GM23338 (cell line): ENCODE results near the gene NDUFS6. TPM values are rescaled to one million over a fixed set of nuclear protein-coding genes. Genes with fewer than 3 reads are reported as not detected.

Experiments used
- ATAC-seq: fragments of 200-7000 bp; cut with Tn5 transposase; 3 replicates; pipeline ENCODE4 v1.9.1; 2020
- DNase-seq: peaks from one replicate; pipeline ENCODE4 v3.0.0-alpha.2; 2015; ENCODE audit warnings: low spot score
- H2AFZ ChIP-seq: fragments of 200-600 bp; sonication (generic); 2 replicates; pipeline ENCODE4 v1.8.0; 2016; ENCODE audit warnings: antibody characterized with exemption, mild to moderate bottlenecking, moderate library complexity
- H3F3A ChIP-seq: fragments of 200-600 bp; sonication (generic); replicated peaks from 2 replicates; pipeline ENCODE4 v1.8.0; 2017; ENCODE audit warnings: antibody characterized with exemption, mixed run types, low read depth
- H3K27ac ChIP-seq: fragments of 200-600 bp; sonication (generic); 2 replicates; pipeline ENCODE4 v1.6.1; 2016; ENCODE audit warnings: low read depth
- H3K27me3 ChIP-seq: fragments of 200-600 bp; sonication (generic); 2 replicates; pipeline ENCODE4 v1.8.0; 2016; ENCODE audit warnings: mild to moderate bottlenecking, mixed run types, moderate library complexity; ENCODE audit not compliant: insufficient read depth
- H3K36me3 ChIP-seq: fragments of 200-600 bp; sonication (generic); 2 replicates; pipeline ENCODE4 v1.8.0; 2016; ENCODE audit warnings: mild to moderate bottlenecking; ENCODE audit not compliant: insufficient read depth
- H3K4me1 ChIP-seq: fragments of 200-600 bp; sonication (generic); 2 replicates; pipeline ENCODE4 v1.8.0; 2016; ENCODE audit warnings: mild to moderate bottlenecking, moderate library complexity; ENCODE audit not compliant: insufficient read depth
- H3K4me2 ChIP-seq: fragments of 200-600 bp; sonication (generic); 2 replicates; pipeline ENCODE4 v1.7.1; 2017; ENCODE audit warnings: mixed run types
- H3K4me3 ChIP-seq: fragments of 200-600 bp; sonication (generic); 2 replicates; pipeline ENCODE4 v1.6.1; 2016; ENCODE audit warnings: mixed run types
- H3K79me2 ChIP-seq: fragments of 200-600 bp; sonication (generic); replicated peaks from 2 replicates; pipeline ENCODE4 v1.8.0; 2017; ENCODE audit warnings: mild to moderate bottlenecking; ENCODE audit not compliant: insufficient read depth
- H3K9me2 ChIP-seq: fragments of 200-600 bp; sonication (generic); 2 replicates; pipeline ENCODE4 v1.8.0; 2017; ENCODE audit not compliant: insufficient read depth
- H4K20me1 ChIP-seq: fragments of 200-600 bp; sonication (generic); replicated peaks from 2 replicates; pipeline ENCODE4 v1.8.0; 2017; ENCODE audit warnings: mild to moderate bottlenecking; ENCODE audit not compliant: insufficient read depth
- H3K27ac Mint-ChIP-seq: 2 replicates; pipeline ENCODE4 v1.8.0; 2020; ENCODE audit warnings: inconsistent platforms, mild to moderate bottlenecking, moderate library complexity, mixed read lengths
- H3K27me3 Mint-ChIP-seq: 3 replicates; pipeline ENCODE4 v1.8.0; 2022; ENCODE audit warnings: low read depth, mild to moderate bottlenecking, moderate library complexity, mixed read lengths, inconsistent platforms; ENCODE audit not compliant: insufficient read depth, poor library complexity
- H3K36me3 Mint-ChIP-seq: 3 replicates; pipeline ENCODE4 v1.8.0; 2021; ENCODE audit warnings: low read depth, mild to moderate bottlenecking, inconsistent platforms, moderate library complexity, mixed read lengths
- H3K4me1 Mint-ChIP-seq: 3 replicates; pipeline ENCODE4 v1.8.0; 2020; ENCODE audit warnings: mild to moderate bottlenecking, inconsistent platforms, mixed read lengths
- H3K4me3 Mint-ChIP-seq: 3 replicates; pipeline ENCODE4 v1.8.0; 2021; ENCODE audit warnings: moderate library complexity, mild to moderate bottlenecking, inconsistent platforms, mixed read lengths
- H3K9me3 Mint-ChIP-seq: 3 replicates; pipeline ENCODE4 v1.8.0; 2020; ENCODE audit warnings: moderate library complexity, mild to moderate bottlenecking, inconsistent platforms, mixed read lengths
- CREB1 ChIP-seq: fragments of 250-450 bp; sonication (Bioruptor Pico); IDR thresholded peaks from 2 replicates; pipeline ENCODE4 v1.5.0; 2020; ENCODE audit warnings: low read depth, mild to moderate bottlenecking, moderate library complexity
- CTCF ChIP-seq, 2 experiments: fragments of 200-600 bp in 1 of 2; sonication (generic) in 1 of 2; conservative IDR thresholded peaks; 2 replicates each; pipeline versions ENCODE4 v1.5.1 to v1.6.1; 2016 to 2017; ENCODE audit warnings: antibody characterized with exemption in 2 of 2, low read depth in 2 of 2, mild to moderate bottlenecking in 2 of 2, moderate library complexity in 1 of 2
- EZH2 ChIP-seq: fragments of 200-600 bp; sonication (generic); IDR thresholded peaks from one replicate; pipeline ENCODE4 v1.8.0; 2017; ENCODE audit warnings: antibody characterized with exemption, mild to moderate bottlenecking, low read depth; ENCODE audit not compliant: unreplicated experiment
- EZH2phosphoT487 ChIP-seq: fragments of 200-600 bp; sonication (generic); IDR thresholded peaks from one replicate; pipeline ENCODE4 v1.8.1; 2018; ENCODE audit warnings: antibody characterized with exemption; ENCODE audit not compliant: unreplicated experiment
- JUNB ChIP-seq: IDR thresholded peaks from one replicate; pipeline ENCODE4 v1.6.1; 2016; ENCODE audit warnings: antibody characterized with exemption; ENCODE audit not compliant: unreplicated experiment
- NANOG ChIP-seq: IDR thresholded peaks from 2 replicates; pipeline ENCODE4 v1.6.1; 2016; ENCODE audit warnings: antibody characterized with exemption, borderline replicate concordance
- POLR2AphosphoS5 ChIP-seq: IDR thresholded peaks from 2 replicates; pipeline ENCODE4 v1.6.1; 2016; ENCODE audit warnings: antibody characterized with exemption, low read depth
- ZNF114 ChIP-seq: fragments of 250-450 bp; sonication (Bioruptor Pico); IDR thresholded peaks from 2 replicates; pipeline ENCODE4 v1.5.0; 2020; ENCODE audit warnings: mild to moderate bottlenecking, moderate library complexity
- ZNF331 ChIP-seq: fragments of 250-450 bp; sonication (Bioruptor Pico); IDR thresholded peaks from 2 replicates; pipeline ENCODE4 v1.5.0; 2020; ENCODE audit warnings: low read depth, mild to moderate bottlenecking, moderate library complexity
- polyA plus RNA-seq: library from polyadenylated mRNA; unstranded; fragments of >200 nt; fragmentation: Nextera tagmentation; extraction: Ambion mirVana; gene quantifications from 2 replicates; pipeline ENCODE4 v1.2.1, GENCODE V29; 2016
- total RNA-seq: library from RNA; depleted of rRNA; stranded (reverse); fragments of >200 nt; shearing (Covaris generic); gene quantifications from 2 replicates; pipeline ENCODE4 v1.2.3, GENCODE V29; 2014
- TF ChIP-seq, protein P1 (sequence below): IDR thresholded peaks from 2 replicates; pipeline ENCODE4 v1.6.1; 2016; ENCODE audit warnings: antibody characterized with exemption
- TF ChIP-seq, protein P2 (sequence below): fragments of 250-450 bp; sonication (Bioruptor Pico); IDR thresholded peaks from 2 replicates; pipeline ENCODE4 v1.5.0; 2020; ENCODE audit warnings: mild to moderate bottlenecking, moderate library complexity

Gene NDUFS6
- total and polyA plus RNA-seq, 2 experiments from 2014 or later: 94.8 to 289 TPM

DNA sequence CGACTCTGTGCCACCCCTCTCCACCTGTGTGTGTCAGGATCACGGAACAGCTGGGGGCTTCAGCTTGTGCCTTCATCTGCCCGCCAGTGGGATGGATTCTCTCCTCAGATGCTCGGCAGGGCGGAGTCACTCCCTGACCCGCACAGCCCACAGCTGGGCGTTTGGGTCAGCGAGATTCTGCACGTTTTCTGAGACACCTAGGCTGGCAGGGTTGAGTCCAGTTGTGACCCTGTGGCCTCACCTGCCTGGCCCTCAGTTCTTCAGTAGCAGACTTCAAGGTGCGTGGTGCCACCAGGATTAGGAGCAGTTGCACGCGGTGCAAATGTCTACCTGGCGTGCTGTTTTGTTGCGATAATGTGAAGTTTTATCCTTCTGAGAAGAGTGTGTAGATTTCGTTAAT, 5.0 kb downstream of the NDUFS6 start:
- peaks cover 97% of the 10 kb centered on the region for H3K79me2 ChIP-seq
- H3K27ac Mint-ChIP-seq: no peak overlapping the region

DNA sequence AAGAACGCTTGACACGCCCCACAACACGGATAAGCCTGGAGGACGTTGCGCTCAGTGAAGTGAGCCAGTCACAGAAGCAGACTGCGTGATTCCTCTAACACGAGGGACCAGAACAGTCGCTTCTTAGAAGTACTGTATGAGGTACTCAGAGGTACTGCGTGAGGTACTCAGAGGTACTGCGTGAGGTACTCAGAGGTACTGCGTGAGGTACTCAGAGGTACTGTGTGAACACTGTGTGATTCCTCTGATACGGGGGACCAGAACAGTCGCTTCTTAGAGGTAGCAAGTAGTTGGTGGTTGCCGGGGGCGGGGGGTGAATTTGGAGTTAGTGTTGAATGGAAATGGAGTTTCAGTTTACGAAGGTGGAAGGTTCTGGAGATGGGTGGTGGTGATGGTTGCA, 5.8 kb downstream of the NDUFS6 start:
- no peak overlapping the region for H3K4me2 ChIP-seq
- Mint-ChIP-seq H3K4me1 (peaks cover 15% of the 10 kb centered on the region), H3K4me3 (no peak overlapping the region), H3K9me3 (no peaks in the 10 kb centered on the region; the same call in 2 of the 3 replicates), H3K27me3 (peaks cover 2% of the 10 kb centered on the region), H3K36me3 (peaks cover 94% of the 10 kb centered on the region), H3K27ac (peak overlapping the region; percentile 86)
- DNase-seq (no peak), ATAC-seq (no peak)
- no peak overlapping the region for H2AFZ ChIP-seq
- H3K79me2 ChIP-seq: peaks cover 100% of the 10 kb centered on the region
- H3F3A ChIP-seq: no peaks in the 10 kb centered on the region
- H3K4me1 ChIP-seq: peaks cover 6% of the 10 kb centered on the region
- H3K27ac ChIP-seq: no peak overlapping the region
- H4K20me1 ChIP-seq: peaks cover 49% of the 10 kb centered on the region
- H3K4me3 ChIP-seq: no peak overlapping the region
- no peaks in the 10 kb centered on the region for H3K27me3 ChIP-seq
- peaks cover 39% of the 10 kb centered on the region for H3K36me3 ChIP-seq
- no peaks in the 10 kb centered on the region for H3K9me2 ChIP-seq
- TF ChIP-seq EZH2phosphoT487: no peak
- TF ChIP-seq, protein P1, sequence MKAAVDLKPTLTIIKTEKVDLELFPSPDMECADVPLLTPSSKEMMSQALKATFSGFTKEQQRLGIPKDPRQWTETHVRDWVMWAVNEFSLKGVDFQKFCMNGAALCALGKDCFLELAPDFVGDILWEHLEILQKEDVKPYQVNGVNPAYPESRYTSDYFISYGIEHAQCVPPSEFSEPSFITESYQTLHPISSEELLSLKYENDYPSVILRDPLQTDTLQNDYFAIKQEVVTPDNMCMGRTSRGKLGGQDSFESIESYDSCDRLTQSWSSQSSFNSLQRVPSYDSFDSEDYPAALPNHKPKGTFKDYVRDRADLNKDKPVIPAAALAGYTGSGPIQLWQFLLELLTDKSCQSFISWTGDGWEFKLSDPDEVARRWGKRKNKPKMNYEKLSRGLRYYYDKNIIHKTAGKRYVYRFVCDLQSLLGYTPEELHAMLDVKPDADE: no peak
- TF ChIP-seq CTCF (conservative IDR thresholded peaks at IDR 0.05; ENCODE audit: low read depth in 2 of 2): no peak
- no peak for TF ChIP-seq POLR2AphosphoS5
- TF ChIP-seq, protein P2, sequence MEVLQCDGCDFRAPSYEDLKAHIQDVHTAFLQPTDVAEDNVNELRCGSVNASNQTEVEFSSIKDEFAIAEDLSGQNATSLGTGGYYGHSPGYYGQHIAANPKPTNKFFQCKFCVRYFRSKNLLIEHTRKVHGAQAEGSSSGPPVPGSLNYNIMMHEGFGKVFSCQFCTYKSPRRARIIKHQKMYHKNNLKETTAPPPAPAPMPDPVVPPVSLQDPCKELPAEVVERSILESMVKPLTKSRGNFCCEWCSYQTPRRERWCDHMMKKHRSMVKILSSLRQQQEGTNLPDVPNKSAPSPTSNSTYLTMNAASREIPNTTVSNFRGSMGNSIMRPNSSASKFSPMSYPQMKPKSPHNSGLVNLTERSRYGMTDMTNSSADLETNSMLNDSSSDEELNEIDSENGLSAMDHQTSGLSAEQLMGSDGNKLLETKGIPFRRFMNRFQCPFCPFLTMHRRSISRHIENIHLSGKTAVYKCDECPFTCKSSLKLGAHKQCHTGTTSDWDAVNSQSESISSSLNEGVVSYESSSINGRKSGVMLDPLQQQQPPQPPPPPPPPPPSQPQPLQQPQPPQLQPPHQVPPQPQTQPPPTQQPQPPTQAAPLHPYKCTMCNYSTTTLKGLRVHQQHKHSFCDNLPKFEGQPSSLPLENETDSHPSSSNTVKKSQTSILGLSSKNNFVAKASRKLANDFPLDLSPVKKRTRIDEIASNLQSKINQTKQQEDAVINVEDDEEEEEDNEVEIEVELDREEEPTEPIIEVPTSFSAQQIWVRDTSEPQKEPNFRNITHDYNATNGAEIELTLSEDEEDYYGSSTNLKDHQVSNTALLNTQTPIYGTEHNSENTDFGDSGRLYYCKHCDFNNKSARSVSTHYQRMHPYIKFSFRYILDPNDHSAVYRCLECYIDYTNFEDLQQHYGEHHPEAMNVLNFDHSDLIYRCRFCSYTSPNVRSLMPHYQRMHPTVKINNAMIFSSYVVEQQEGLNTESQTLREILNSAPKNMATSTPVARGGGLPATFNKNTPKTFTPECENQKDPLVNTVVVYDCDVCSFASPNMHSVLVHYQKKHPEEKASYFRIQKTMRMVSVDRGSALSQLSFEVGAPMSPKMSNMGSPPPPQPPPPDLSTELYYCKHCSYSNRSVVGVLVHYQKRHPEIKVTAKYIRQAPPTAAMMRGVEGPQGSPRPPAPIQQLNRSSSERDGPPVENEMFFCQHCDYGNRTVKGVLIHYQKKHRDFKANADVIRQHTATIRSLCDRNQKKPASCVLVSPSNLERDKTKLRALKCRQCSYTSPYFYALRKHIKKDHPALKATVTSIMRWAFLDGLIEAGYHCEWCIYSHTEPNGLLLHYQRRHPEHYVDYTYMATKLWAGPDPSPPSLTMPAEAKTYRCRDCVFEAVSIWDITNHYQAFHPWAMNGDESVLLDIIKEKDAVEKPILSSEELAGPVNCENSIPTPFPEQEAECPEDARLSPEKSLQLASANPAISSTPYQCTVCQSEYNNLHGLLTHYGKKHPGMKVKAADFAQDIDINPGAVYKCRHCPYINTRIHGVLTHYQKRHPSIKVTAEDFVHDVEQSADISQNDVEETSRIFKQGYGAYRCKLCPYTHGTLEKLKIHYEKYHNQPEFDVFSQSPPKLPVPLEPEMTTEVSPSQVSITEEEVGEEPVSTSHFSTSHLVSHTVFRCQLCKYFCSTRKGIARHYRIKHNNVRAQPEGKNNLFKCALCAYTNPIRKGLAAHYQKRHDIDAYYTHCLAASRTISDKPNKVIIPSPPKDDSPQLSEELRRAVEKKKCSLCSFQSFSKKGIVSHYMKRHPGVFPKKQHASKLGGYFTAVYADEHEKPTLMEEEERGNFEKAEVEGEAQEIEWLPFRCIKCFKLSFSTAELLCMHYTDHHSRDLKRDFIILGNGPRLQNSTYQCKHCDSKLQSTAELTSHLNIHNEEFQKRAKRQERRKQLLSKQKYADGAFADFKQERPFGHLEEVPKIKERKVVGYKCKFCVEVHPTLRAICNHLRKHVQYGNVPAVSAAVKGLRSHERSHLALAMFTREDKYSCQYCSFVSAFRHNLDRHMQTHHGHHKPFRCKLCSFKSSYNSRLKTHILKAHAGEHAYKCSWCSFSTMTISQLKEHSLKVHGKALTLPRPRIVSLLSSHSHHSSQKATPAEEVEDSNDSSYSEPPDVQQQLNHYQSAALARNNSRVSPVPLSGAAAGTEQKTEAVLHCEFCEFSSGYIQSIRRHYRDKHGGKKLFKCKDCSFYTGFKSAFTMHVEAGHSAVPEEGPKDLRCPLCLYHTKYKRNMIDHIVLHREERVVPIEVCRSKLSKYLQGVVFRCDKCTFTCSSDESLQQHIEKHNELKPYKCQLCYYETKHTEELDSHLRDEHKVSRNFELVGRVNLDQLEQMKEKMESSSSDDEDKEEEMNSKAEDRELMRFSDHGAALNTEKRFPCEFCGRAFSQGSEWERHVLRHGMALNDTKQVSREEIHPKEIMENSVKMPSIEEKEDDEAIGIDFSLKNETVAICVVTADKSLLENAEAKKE (CRISPR knock-in tag): no peak
- TF ChIP-seq JUNB: no peak
- no peak for TF ChIP-seq NANOG
- no peak for TF ChIP-seq EZH2
- TF ChIP-seq ZNF114 (CRISPR knock-in tag): no peak
- no peak for TF ChIP-seq ZNF331 (CRISPR knock-in tag)

More for the DNA sequence above, 5.0 kb downstream of the NDUFS6 start:
- Mint-ChIP-seq H3K36me3 (peaks cover 90% of the 10 kb centered on the region), H3K9me3 (no peaks in the 10 kb centered on the region; the same call in 2 of the 3 replicates), H3K4me3 (no peak overlapping the region), H3K4me1 (peaks cover 16% of the 10 kb centered on the region), H3K27me3 (peaks cover 2% of the 10 kb centered on the region)
- H3K4me2 ChIP-seq: no peak overlapping the region
- no peaks in the 10 kb centered on the region for H3K27me3 ChIP-seq
- no peaks in the 10 kb centered on the region for H3K9me2 ChIP-seq
- no peak overlapping the region for H3K27ac ChIP-seq
- H3K4me1 ChIP-seq: peaks cover 7% of the 10 kb centered on the region
- H2AFZ ChIP-seq: no peak overlapping the region
- peaks cover 34% of the 10 kb centered on the region for H3K36me3 ChIP-seq
- H3F3A ChIP-seq: no peaks in the 10 kb centered on the region
- DNase-seq (no peak), ATAC-seq (no peak)
- no peak overlapping the region for H3K4me3 ChIP-seq
- TF ChIP-seq CREB1 (CRISPR knock-in tag) (no peak), POLR2AphosphoS5 (no peak)
- H4K20me1 ChIP-seq: peaks cover 45% of the 10 kb centered on the region
